HG03442 (cell line): ENCODE data around the gene TEDC1.
A peak's percentile ranks its signal among the peaks of the same experiment; 100 is the strongest.

Experiments used
- ATAC-seq: cut with Tn5 transposase; IDR thresholded peaks from one replicate; pipeline ENCODE4 v1.9.1; 2021; ENCODE audit warnings: mild to moderate bottlenecking, moderate library complexity; ENCODE audit not compliant: unreplicated experiment

TEDC1 gene

DNA sequence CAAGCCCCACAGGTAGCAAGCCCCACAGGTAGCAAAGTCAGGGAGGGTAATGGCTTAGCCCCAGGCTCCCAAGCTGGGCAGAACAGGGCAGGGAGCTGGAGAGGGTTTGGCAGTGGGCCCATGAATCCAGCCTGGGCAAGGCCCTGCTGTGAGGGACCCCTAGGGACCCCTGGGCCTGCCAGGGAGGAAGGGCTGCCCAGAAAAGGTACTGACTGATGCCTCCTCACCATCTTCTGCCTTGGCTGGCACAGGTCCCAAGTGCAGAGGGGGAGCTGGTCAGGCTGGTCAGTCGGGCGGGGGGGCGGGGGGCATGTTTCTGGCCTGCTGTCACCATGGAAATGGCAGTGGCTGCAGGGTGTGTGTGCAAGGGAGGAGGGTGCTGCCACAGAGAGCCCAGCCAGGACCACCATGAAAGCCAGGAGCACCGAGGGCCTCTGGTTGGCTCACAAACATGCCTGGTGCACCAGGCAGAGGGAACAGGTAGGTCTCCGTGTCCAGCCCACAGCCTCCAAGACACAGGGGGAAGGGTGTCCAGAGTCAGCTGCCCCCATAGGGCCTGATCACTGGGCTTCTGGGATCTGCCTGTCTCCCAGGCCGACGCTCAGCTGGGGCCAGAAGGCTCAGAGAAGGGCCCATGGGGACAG, 17.9 kb upstream of the TEDC1 start:
- no peak for ATAC-seq

DNA sequence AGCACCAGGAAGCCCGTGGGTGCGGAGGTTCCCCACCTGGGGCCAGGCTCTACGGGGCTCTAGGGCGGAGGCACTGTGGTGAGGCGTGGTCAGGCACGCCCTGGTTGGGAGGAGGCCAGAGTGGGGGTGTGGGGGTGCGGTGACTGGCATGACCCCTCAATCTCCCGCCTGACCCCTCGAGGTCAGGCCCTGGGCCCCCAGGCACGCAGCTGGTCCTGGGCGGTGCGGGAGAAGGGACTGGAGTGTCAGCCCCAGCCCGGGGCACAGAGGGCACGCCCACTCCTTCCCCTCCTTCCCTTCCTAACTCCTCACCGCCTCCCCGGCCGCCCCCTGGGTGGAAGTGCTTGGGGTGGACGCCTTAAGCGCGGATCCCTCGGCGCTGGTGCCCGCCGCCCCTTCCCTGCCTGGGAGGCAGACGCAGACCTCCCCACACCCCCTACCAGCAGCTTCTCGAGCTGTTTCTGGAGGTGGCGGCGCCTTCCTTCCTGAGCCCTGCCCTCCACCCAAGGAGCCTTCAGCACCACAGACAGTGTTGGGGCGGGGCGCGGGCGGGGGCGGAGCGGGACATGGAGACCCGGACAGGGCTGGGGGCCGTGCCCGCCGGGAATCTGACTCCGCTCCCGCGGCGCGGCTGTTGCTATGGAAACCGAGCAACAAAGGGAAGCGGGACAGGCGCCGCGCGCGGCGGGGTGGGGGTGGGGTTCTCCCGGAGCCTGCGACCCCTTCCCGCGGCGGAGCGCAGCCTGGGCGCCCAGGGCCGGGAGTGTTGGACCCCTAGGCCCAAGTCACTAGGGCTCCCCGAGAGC, 17.2 kb upstream of the TEDC1 start:
- no peak for ATAC-seq

GRCh38 chr14:105474483-105475268, 16.4 kb upstream of the TEDC1 start, which contains the start of gene CRIP2:
Gene CRIP2, plus strand, starts transcription at chr14:105474821. Its CDS starts 42 bp downstream, at chr14:105474863.
- no peak for ATAC-seq

DNA sequence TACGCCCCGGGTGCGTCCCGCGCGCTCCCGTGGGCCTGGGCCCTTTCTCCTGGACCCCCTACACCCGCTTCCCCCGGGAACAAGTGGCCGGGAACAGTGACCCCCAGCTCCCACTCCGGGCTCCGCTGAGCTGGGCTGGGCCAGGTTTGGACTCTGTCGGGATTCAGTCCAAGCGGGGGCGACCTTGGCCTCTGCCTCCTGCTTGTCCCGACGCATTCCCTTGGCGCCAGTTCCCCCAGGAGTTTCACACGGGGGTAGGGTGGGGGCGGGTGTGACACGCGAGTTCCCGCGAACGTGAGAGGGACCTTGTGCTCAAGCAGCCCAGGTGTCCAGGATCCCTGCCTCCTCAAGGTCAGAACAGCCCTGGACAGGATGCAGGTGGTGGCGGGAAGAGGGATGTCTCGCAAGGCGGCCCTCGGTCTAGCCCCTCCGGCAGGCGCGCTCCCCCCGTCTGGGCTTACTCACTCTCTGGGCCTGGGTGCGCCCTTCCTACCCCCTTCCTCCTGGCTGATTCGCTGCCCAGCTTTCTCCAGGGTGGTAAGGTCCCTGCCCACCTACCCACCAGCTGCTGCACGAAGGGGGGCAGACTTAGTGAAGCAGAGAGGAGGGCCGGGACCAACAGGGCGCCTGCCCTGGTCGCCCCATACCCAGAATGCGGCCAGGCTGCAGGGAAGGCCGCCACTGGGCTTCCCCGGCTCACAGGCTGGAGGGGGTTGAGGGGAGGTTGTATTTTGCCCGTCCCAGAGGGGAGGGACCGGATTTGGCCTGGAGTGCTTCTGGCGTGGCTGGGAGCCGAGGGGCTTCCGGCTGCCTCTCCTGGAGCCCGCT, 15.6 kb upstream of the TEDC1 start:
- no peak for ATAC-seq

DNA sequence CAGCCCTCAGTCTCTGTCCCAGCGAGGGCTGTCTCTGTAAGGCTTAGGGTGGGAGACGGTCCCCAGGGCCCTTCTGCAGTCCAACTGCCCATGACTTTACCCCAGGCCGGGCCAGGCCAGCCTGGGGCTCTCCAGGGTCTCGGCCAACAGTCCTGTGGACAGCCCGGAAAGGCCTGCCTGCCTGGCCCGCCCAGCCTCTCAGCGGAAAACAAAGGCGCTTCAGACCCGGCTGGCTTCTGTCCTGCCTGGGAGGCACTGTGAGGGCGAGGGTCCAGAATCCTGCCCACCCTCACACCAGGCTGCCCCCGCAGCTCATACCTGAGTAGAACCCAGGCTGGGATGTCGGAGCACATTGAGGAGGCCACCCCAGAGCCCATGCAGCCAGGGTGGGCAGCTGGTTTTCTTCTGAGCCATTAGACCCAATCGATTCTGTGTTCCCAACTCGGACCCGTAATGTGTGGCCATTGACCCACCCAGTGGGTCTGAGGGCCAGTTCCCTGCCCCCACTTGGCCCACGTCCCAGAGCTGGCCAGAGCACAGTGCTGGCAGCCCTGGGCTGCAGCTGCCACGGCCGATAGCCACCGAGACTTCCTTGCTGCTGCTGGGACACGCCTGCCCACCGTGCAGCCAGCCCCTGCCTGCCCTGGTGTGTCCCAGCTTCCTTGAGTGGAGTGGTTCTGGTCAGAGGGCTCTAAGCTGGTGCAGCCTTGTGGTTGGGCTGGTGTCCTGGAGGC, 14.8 kb upstream of the TEDC1 start:
- no peak for ATAC-seq

- no peak for ATAC-seq
These were observed 14.0 kb upstream of the TEDC1 start for GRCh38 chr14:105476831-105477659.

GRCh38 chr14:105477660-105478397, 13.2 kb upstream of the TEDC1 start:
- no peak for ATAC-seq

- ATAC-seq: no peak
These were observed 12.4 kb upstream of the TEDC1 start for GRCh38 chr14:105478398-105479251.

DNA sequence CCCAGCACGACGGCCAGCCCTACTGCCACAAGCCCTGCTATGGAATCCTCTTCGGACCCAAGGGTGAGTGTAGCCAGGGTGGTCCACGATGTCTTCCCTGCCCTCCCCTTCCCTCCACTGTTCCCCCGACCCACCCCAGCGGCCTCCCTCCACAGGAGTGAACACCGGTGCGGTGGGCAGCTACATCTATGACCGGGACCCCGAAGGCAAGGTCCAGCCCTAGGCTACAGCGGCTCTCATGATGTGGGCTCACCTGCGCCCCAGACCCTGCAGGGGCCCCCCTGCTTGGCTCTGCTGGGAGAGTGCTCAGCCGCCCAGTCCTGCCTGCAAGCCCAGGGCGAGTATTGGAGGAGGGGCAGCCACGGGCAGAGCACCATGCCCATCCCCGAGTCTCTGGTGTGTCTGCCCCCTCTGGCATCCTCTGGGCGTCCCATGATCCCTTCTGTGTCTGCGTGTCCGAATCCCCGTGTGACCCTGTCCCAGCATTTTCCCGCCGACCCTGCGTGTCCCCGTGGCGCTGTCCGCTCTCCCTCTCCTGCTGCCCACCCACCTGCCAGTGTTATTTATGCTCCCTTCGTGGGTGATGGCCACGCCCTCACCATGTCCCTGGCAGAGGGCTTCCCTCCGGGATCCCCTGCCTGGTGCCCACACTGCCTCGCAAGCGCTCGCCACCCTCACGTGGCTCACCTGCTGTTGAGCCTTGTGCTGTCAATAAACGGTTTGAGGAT, 11.5 kb upstream of the TEDC1 start:
- no peak for ATAC-seq

DNA sequence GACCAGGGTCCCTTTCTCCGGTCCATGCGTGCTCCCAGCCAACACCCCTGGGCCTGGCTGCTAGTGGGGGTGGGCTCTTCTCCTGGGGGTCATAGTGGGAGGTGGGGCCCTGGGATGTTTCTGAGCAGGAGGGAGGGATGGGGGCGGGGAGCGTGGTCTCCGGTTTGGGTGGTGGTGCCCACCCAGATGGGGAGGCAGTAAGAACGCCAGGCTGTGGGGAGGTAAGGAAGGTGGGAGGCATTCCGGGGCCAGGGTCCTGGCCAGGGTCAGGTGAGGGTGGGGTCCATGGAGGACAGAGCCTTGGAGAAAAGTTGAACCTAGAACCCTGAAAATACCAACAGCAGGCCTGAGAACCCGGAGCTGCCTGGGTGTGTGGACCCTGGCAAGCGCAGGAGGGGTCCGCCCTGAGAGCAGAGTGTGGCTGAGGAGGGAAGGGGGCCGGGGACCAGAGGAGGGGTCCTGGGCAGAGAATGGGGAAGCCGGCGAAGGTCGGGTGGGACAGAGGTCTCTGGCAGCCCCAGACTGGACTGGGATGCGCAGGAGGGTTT, 10.8 kb upstream of the TEDC1 start:
- ATAC-seq: no peak

DNA sequence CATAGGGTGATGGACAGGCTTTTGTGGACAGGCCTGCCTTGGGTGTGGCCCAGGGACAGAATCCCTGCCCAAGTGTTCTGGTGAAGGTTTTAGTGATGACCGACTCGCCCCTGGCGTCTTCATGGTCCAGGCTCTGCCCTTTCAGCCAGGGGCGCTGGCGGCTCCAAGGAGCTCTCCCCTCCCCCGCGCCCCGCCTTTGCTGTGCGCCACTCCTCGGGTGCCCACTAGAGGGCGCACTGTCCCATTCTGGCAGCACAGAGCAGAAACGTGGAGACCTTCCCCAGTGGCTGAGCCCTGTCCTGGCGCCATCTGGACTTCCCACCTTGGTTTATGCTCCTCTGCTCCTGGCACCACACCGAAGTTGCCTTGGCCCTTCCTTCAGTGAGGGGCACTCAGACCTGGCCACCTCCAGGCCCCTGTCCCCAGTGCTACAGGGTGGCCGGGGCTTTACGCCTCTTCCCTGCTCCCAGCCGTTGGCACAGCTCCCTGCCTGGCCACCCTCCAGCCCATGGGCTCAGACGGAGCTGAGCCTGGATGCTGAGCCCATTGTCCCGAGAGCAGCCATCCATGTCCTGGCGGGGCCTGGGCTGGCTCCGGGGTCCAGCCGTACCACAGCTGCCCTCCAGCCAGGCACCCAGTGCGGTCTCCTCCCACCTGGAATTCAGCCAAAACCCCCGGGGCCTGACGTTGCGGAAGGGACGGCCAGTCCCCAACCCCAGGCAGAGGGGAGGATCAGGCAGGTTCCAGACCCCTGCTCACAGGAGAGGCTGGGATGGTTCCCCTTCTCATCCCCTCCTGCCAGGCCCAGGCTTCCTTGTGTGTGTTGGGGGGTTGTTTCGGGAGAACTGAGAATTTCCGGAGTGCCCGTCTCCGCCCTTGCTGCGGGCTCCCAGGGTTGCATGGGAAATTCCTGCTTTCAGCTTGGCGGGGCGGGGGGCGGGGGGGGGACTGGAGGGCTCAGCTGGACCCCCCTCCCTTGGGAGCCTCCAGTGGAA, 9.9 kb upstream of the TEDC1 start:
- ATAC-seq: peak; percentile 44

DNA sequence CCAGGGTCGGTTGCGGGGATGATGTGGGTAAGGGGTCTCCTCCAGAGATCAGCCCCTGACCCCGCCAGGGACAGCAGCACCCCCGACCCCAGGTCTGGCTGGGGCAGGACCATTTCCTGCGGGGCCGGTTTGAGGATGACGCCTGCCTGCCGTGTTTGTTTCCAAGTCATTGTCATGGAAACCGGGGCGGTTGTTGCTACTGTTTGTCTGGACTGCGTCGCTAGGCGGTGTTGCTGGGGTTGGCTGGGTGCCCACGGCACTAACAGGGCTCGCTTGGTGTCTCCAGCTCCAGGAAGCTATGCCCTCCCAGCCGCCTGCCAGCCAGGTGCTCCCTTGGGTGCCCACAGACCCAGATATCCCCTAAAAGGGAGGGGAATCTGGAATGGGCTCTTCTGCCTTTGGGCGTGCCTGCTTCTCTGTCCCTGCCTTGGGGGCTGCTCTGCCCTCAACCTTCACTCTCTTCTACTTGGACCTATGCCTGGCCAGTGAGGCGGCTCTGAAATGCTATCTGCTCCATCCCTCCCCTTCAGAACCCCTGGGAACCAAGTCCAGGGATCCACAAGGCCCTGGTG, 9.1 kb upstream of the TEDC1 start:
- ATAC-seq: peak; percentile 43

DNA sequence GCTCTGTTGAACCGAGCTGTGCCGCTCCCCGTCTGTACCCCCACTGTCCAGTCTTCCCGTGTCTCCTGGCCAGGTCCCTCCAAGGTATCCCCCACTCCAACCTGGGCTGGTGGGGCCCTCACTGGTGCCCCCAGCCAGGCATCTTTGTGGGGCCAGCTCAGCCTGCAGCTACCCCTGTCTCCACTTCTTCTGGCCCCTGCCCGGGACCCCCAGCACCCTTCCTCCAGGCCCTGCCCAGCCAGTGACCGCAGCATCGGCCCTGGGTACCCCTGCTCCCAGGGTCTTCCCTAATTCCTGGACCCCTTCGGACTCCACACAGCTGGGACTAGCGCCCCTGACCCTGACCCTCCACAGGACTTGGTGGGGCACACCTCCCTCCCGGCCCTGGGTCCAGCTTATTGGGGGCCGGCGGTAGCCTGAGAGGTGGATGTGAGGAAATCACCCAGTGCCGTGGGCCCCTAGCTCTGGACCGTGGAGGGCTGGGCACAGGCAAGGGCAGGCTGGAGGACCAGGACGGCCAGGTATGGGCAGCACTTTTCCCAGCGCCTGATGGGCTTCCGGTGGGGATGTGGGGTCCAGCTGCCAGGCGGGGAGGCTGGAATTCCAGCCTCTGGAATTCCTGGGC, 8.4 kb upstream of the TEDC1 start:
- no peak for ATAC-seq

GRCh38 chr14:105483300-105484068, 7.6 kb upstream of the TEDC1 start:
- no peak for ATAC-seq
